NCI-H526 treated with DMSO at 0.1 percent for 48 hours (cell line): ENCODE results near the gene DYNLL2.
"Not testable (repeated sequence)": the region's sequence is repeated elsewhere in the genome, so short reads cannot be mapped to it uniquely, and the experiment has no call there.

Experiments used
- DNase-seq: peaks from one replicate; lab custom pipeline; 2025; lab: John Stamatoyannopoulos, UW

DYNLL2 gene

GRCh38 chr17:58072862-58073261, 10.4 kb upstream of the DYNLL2 start:
- DNase-seq, result no peak

GRCh38 chr17:58073266-58073665, 10.0 kb upstream of the DYNLL2 start:
- not testable (repeated sequence) for DNase-seq

GRCh38 chr17:58074406-58074805, 8.8 kb upstream of the DYNLL2 start:
- DNase-seq, result not testable (repeated sequence)

- DNase-seq, result no peak
Observed at GRCh38 chr17:58079300-58080033, 3.8 kb upstream of the DYNLL2 start.

GRCh38 chr17:58081646-58082340, 1.4 kb upstream of the DYNLL2 start:
- no peak for DNase-seq

- DNase-seq, result no peak
Observed at GRCh38 chr17:58082341-58082869, 814 bp upstream of the DYNLL2 start.

- no peak for DNase-seq
Observed at GRCh38 chr17:58083491-58084316, 485 bp downstream of the DYNLL2 start.

GRCh38 chr17:58084317-58084981, 1.2 kb downstream of the DYNLL2 start:
- DNase-seq, result peak; percentile 32

GRCh38 chr17:58085039-58085715, 2.0 kb downstream of the DYNLL2 start:
- DNase-seq, result no peak

GRCh38 chr17:58086953-58087352, 3.7 kb downstream of the DYNLL2 start:
- no peak for DNase-seq

GRCh38 chr17:58088624-58089023, 5.4 kb downstream of the DYNLL2 start:
- no peak for DNase-seq

GRCh38 chr17:58089111-58089510, 5.9 kb downstream of the DYNLL2 start:
- DNase-seq, result no peak

GRCh38 chr17:58091024-58091567, 7.9 kb downstream of the DYNLL2 start:
- DNase-seq, result no peak

GRCh38 chr17:58092101-58092796, 9.0 kb downstream of the DYNLL2 start:
- DNase-seq, result no peak

GRCh38 chr17:58092797-58093385, 9.7 kb downstream of the DYNLL2 start:
- no peak for DNase-seq

GRCh38 chr17:58094118-58094517, 10.9 kb downstream of the DYNLL2 start:
- no peak for DNase-seq

- no peak for DNase-seq
Observed at GRCh38 chr17:58096892-58097291, 13.7 kb downstream of the DYNLL2 start.

GRCh38 chr17:58097384-58098088, 14.3 kb downstream of the DYNLL2 start:
- no peak for DNase-seq

GRCh38 chr17:58100506-58100905, 17.3 kb downstream of the DYNLL2 start:
- no peak for DNase-seq
